ENCODE measurements around the gene TBC1D17. TPM values are rescaled to one million over a fixed set of nuclear protein-coding genes. Genes with fewer than 3 reads are reported as not detected.

TBC1D17 gene
- total RNA-seq, 6 experiments from 2014 or later, result 12.6 to 38.1 (median 27.8) TPM

DNA sequence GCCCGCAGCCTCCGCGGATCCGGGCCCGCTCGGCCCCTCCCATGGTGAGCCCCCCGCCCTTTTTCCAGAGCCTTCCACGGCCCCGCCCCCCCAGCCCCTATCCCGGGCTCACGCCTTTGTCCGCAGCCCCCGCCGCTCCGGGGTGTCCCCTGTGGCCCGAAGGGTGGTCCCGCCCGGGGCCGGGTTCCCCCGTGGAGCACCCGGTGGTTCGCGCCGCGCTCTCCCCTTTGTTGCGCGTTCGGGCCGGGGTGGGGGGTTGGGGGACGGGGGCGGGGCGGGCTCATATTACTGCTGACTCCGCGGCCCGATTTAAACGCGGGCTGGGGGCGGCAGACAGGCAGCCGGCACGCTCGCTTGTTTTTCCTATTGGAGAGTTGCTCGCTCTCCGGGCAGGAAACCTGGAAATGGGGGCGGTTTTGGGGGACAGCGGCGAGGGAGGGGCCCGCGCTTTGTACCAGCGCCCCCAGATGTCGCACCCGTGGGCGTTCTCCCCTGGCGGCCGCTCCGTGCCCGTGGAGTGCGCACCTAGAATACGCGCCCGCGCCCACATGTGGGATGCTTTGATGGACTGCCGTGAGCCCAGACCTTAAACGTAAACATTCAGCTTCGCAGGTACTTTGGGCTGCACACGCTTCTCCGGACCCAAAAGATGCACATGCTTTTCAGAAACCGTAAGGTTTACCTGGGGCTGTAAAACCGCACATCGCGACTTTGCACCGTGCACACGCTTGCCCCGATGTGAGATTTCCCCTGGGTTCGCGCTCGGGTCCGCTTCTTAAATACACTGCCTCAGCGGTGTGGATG lies 25.8 kb upstream of the TBC1D17 start:
- Histone ChIP-seq H3K4me3 (peak overlapping the region; percentile 55 to 98 (median 91)), H3K27ac (peak overlapping the region; percentile 98 to 100 (median 99)), H3K4me1 (peaks cover 0 to 22% (median 6%) of the 10 kb centered on the region in 4 donors), H3K27me3 (no peaks in the 10 kb centered on the region), H3K36me3 (peaks cover 0 to 10% (median 0%) of the 10 kb centered on the region in 4 donors), H3K9me3 (no peaks in the 10 kb centered on the region)
- 3% methylated on average over 11 of the region's 78 CpGs for WGBS (ENCODE audit: insufficient coverage, low coverage, low lambda C conversion rate, missing lambda C conversion rate)
- TF ChIP-seq, protein P1, sequence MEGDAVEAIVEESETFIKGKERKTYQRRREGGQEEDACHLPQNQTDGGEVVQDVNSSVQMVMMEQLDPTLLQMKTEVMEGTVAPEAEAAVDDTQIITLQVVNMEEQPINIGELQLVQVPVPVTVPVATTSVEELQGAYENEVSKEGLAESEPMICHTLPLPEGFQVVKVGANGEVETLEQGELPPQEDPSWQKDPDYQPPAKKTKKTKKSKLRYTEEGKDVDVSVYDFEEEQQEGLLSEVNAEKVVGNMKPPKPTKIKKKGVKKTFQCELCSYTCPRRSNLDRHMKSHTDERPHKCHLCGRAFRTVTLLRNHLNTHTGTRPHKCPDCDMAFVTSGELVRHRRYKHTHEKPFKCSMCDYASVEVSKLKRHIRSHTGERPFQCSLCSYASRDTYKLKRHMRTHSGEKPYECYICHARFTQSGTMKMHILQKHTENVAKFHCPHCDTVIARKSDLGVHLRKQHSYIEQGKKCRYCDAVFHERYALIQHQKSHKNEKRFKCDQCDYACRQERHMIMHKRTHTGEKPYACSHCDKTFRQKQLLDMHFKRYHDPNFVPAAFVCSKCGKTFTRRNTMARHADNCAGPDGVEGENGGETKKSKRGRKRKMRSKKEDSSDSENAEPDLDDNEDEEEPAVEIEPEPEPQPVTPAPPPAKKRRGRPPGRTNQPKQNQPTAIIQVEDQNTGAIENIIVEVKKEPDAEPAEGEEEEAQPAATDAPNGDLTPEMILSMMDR (IDR thresholded peaks at IDR 0.05), result no peak
- TF ChIP-seq POLR2A (IDR thresholded peaks at IDR 0.05), result no peak
- ATAC-seq (peak; percentile 0 to 5 (median 4)), DNase-seq (peak; percentile 51 to 64 (median 63))
- intact Hi-C loops (cut with DNase I), result no loop called here

DNA sequence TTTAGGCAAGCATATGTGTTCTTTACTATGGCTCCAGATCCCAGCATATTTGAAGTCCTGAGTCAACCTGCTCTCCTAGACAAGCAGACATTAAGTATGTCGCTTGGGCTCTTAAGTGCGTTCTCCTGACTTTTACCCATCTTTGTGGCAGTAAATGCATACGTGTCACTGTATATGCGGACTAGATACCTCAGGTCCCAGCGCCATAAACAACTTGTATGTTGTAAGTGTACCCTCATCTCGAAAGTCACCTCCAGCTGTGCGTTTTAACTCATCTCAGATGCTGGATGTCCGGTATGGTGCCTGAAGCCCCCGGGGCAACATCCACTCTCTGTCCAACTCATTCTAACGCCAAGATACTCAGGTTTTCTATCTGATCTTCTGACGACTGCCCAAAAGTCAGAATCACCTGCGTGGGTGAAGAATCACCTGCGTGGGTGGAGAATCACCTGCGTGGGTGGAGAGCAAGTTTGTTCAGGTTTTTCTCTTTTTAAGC lies 24.8 kb upstream of the TBC1D17 start:
- WGBS (ENCODE audit: insufficient coverage, low coverage, low lambda C conversion rate, missing lambda C conversion rate), result 34% methylated on average over 10 of the region's 14 CpGs
- H3K4me3 ChIP-seq, result peak overlapping the region in 2 of 3 donors; percentile 91 to 98
- no peak overlapping the region for H3K27ac ChIP-seq
- peaks cover 0 to 19% (median 0%) of the 10 kb centered on the region in 4 donors for H3K36me3 ChIP-seq
- no peak for DNase-seq
- no peak for TF ChIP-seq POLR2A (IDR thresholded peaks at IDR 0.05)
- TF ChIP-seq, protein P1 (IDR thresholded peaks at IDR 0.05), result no peak
- intact Hi-C loops (cut with DNase I), result no loop called here
- H3K27me3 ChIP-seq, result no peaks in the 10 kb centered on the region
- peaks cover 0 to 22% (median 6%) of the 10 kb centered on the region in 4 donors for H3K4me1 ChIP-seq
- H3K9me3 ChIP-seq, result no peaks in the 10 kb centered on the region
- no peak for ATAC-seq

DNA sequence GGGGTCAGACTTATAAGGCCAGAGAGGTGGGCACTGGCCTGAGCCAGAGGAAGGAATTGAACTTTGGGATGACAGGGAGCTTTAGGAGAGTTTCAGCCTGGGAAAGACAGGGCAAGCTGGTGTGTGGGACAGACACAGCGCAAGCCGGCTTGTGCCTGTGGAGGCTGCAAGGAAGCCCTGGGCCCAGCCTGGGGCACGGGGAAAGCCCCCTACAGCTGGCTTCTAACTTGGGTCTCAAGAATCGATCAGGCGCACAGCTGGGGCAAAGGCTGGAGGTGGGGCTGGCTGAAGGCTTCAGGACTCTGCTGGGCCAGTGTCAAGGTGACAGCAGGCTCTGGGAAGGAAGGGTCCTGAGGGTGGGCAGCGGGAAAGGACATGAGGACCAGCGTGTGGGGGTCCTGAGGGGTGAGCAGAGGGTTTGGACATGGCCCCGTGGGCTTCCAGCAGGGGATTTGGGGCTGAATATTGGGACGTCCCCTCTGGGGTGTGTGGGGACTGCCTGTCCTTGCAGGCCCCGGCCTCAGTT lies 23.6 kb upstream of the TBC1D17 start:
- Histone ChIP-seq H3K27me3 (no peaks in the 10 kb centered on the region), H3K36me3 (peaks cover 0 to 29% (median 2%) of the 10 kb centered on the region in 4 donors), H3K4me1 (peaks cover 0 to 22% (median 6%) of the 10 kb centered on the region in 4 donors), H3K27ac (no peak overlapping the region), H3K4me3 (no peak overlapping the region), H3K9me3 (no peaks in the 10 kb centered on the region)
- no peak for TF ChIP-seq POLR2A (IDR thresholded peaks at IDR 0.05)
- TF ChIP-seq, protein P1 (IDR thresholded peaks at IDR 0.05), result no peak
- no peak for ATAC-seq
- DNase-seq, result peak in 2 of 3 donors; percentile 45 to 50
- 87% methylated on average over 6 of the region's 10 CpGs for WGBS (ENCODE audit: insufficient coverage, low coverage, low lambda C conversion rate, missing lambda C conversion rate)
- intact Hi-C loops (cut with DNase I), result no loop called here

DNA sequence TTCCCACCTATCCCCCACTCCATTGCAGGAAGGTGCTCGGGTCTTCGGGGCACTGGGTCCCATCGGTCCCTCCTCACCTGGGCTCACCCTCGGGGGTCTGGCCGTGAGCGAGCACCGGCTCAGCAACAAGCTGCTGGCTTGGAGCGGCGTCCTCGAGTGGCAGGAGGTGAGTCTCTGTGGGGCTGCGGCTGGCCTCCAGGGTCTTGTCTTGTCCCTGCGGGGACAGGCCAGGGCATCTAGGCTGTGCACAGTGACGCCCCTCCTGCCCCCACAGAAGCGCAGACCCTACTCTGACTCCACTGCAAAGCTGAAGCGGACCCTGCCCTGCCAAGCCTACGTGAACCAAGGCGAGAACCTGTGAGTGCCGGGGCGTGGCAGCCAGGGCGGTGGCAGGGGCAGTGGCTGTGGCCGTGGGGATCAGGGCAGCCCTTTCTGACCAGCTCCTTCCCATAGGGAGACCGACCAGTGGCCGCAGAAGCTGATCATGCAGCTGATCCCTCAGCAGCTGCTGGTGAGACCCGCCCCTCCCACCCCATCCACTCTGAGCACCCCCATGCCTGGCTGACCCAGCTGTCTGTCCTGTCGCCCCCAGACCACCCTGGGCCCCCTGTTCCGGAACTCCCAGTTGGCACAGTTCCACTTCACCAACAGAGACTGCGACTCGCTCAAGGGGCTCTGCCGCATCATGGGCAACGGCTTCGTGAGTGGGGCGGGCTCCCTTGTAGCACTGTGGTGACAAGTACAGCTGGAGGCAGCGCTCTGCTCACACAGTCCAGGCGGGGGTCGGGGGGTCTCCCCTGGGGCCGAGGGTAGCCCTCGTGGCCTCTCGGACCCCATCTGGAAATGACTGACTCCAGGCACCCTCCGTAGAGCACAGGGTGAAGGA lies 22.9 kb upstream of the TBC1D17 start:
- no CpG with 5 or more reads among the region's 39 CpGs for WGBS (ENCODE audit: insufficient coverage, low coverage, low lambda C conversion rate, missing lambda C conversion rate)
- Histone ChIP-seq H3K27me3 (no peaks in the 10 kb centered on the region), H3K27ac (no peak overlapping the region), H3K4me3 (no peak overlapping the region), H3K36me3 (peaks cover 0 to 32% (median 2%) of the 10 kb centered on the region in 4 donors), H3K4me1 (peaks cover 0 to 22% (median 6%) of the 10 kb centered on the region in 4 donors), H3K9me3 (no peaks in the 10 kb centered on the region)
- DNase-seq, result peak in 2 of 3 donors; percentile 50 to 58
- TF ChIP-seq, protein P1 (IDR thresholded peaks at IDR 0.05), result no peak
- no peak for TF ChIP-seq POLR2A (IDR thresholded peaks at IDR 0.05)
- intact Hi-C loops (cut with DNase I), result no loop called here
- no peak for ATAC-seq
